Mucosa of stomach (tissue), 1 donor: ENCODE measurements around the gene ATP6V1B1.
"Not testable (repeated sequence)": the region's sequence is repeated elsewhere in the genome, so short reads cannot be mapped to it uniquely, and the experiment has no call there.

Experiments
- H3K27me3 ChIP-seq: one replicate; pipeline ENCODE4 v1.7.0; 2013; ENCODE audit warnings: mild to moderate bottlenecking, low read length; ENCODE audit not compliant: control insufficient read depth, insufficient read depth
- H3K36me3 ChIP-seq: one replicate; pipeline ENCODE4 v1.7.0; 2013; ENCODE audit warnings: low read length; ENCODE audit not compliant: control insufficient read depth, insufficient read depth
- H3K4me1 ChIP-seq: one replicate; pipeline ENCODE4 v1.7.0; 2013; ENCODE audit warnings: mild to moderate bottlenecking, low read length; ENCODE audit not compliant: control insufficient read depth, insufficient read depth
- H3K4me3 ChIP-seq: one replicate; pipeline ENCODE4 v1.7.0; 2013; ENCODE audit warnings: low read length
- H3K9ac ChIP-seq: one replicate; pipeline ENCODE4 v1.7.0; 2013; ENCODE audit warnings: mild to moderate bottlenecking, low read length, moderate library complexity
- H3K9me3 ChIP-seq: one replicate; pipeline ENCODE4 v1.7.0; 2013; ENCODE audit warnings: mild to moderate bottlenecking, low read length, moderate library complexity; ENCODE audit not compliant: control insufficient read depth
- donor health status: Pancreatic carcinoma.

Gene ATP6V1B1

GRCh38 chr2:70995426-70995729, 59.7 kb downstream of the ATP6V1B1 start:
- H3K4me1 ChIP-seq, result peaks cover 15% of the 10 kb centered on the region
- peak overlapping the region; percentile 93 for H3K4me3 ChIP-seq
- no peaks in the 10 kb centered on the region for H3K36me3 ChIP-seq
- H3K27me3 ChIP-seq, result no peaks in the 10 kb centered on the region
- no peaks in the 10 kb centered on the region for H3K9me3 ChIP-seq
- peak overlapping the region; percentile 72 for H3K9ac ChIP-seq

GRCh38 chr2:70998885-70999284, 63.2 kb downstream of the ATP6V1B1 start:
- not testable (repeated sequence) for H3K27me3 ChIP-seq, H3K9me3 ChIP-seq, H3K9ac ChIP-seq, H3K36me3 ChIP-seq, H3K4me3 ChIP-seq
- H3K4me1 ChIP-seq, result peaks cover 13% of the 10 kb centered on the region

- Histone ChIP-seq H3K9ac (no peak overlapping the region), H3K36me3 (no peaks in the 10 kb centered on the region), H3K4me1 (peaks cover 10% of the 10 kb centered on the region), H3K27me3 (no peaks in the 10 kb centered on the region), H3K9me3 (no peaks in the 10 kb centered on the region), H3K4me3 (no peak overlapping the region)
Measured at GRCh38 chr2:70999362-70999761, 63.7 kb downstream of the ATP6V1B1 start.

GRCh38 chr2:70999931-71000330, 64.2 kb downstream of the ATP6V1B1 start:
- H3K9ac ChIP-seq, H3K27me3 ChIP-seq, H3K9me3 ChIP-seq, H3K4me3 ChIP-seq, H3K36me3 ChIP-seq, H3K4me1 ChIP-seq: not testable (repeated sequence)

GRCh38 chr2:71000780-71001591, 65.3 kb downstream of the ATP6V1B1 start:
- Histone ChIP-seq H3K27me3 (no peaks in the 10 kb centered on the region), H3K9me3 (no peaks in the 10 kb centered on the region), H3K9ac (peak overlapping the region; percentile 39), H3K36me3 (no peaks in the 10 kb centered on the region), H3K4me1 (peaks cover 10% of the 10 kb centered on the region), H3K4me3 (peak overlapping the region; percentile 67)

- H3K4me3 ChIP-seq, result no peak overlapping the region
- peaks cover 10% of the 10 kb centered on the region for H3K4me1 ChIP-seq
- H3K9ac ChIP-seq, result peak overlapping the region; percentile 39
- no peaks in the 10 kb centered on the region for H3K27me3 ChIP-seq
- H3K9me3 ChIP-seq, result no peaks in the 10 kb centered on the region
- no peaks in the 10 kb centered on the region for H3K36me3 ChIP-seq
Measured at GRCh38 chr2:71001592-71001927, 65.9 kb downstream of the ATP6V1B1 start.

GRCh38 chr2:71001981-71002570, 66.4 kb downstream of the ATP6V1B1 start:
- Histone ChIP-seq H3K9ac (no peak overlapping the region), H3K27me3 (peaks cover 3% of the 10 kb centered on the region), H3K36me3 (no peaks in the 10 kb centered on the region), H3K4me1 (peaks cover 10% of the 10 kb centered on the region), H3K9me3 (no peaks in the 10 kb centered on the region), H3K4me3 (no peak overlapping the region)

GRCh38 chr2:71003396-71003795, 67.7 kb downstream of the ATP6V1B1 start:
- no peaks in the 10 kb centered on the region for H3K9me3 ChIP-seq
- no peak overlapping the region for H3K9ac ChIP-seq
- H3K4me3 ChIP-seq, result no peak overlapping the region
- peaks cover 3% of the 10 kb centered on the region for H3K27me3 ChIP-seq
- H3K36me3 ChIP-seq, result no peaks in the 10 kb centered on the region
- peaks cover 10% of the 10 kb centered on the region for H3K4me1 ChIP-seq

GRCh38 chr2:71003966-71004755, 68.5 kb downstream of the ATP6V1B1 start:
- Histone ChIP-seq H3K36me3 (no peaks in the 10 kb centered on the region), H3K27me3 (peaks cover 3% of the 10 kb centered on the region), H3K4me3 (no peak overlapping the region), H3K9me3 (no peaks in the 10 kb centered on the region), H3K4me1 (peaks cover 10% of the 10 kb centered on the region), H3K9ac (no peak overlapping the region)

GRCh38 chr2:71004857-71005256, 69.2 kb downstream of the ATP6V1B1 start:
- Histone ChIP-seq H3K27me3 (peaks cover 3% of the 10 kb centered on the region), H3K4me1 (peaks cover 10% of the 10 kb centered on the region), H3K9ac (no peak overlapping the region), H3K9me3 (no peaks in the 10 kb centered on the region), H3K4me3 (no peak overlapping the region), H3K36me3 (no peaks in the 10 kb centered on the region)

GRCh38 chr2:71005271-71006202, 69.8 kb downstream of the ATP6V1B1 start:
- Histone ChIP-seq H3K4me3 (no peak overlapping the region), H3K27me3 (peaks cover 3% of the 10 kb centered on the region), H3K4me1 (peaks cover 10% of the 10 kb centered on the region), H3K9me3 (no peaks in the 10 kb centered on the region), H3K36me3 (no peaks in the 10 kb centered on the region), H3K9ac (no peak overlapping the region)
